HG03066 (cell line): ENCODE measurements around the gene TLE4.
A peak's percentile ranks its signal among the peaks of the same experiment; 100 is the strongest.
"Not testable (repeated sequence)": the region's sequence is repeated elsewhere in the genome, so short reads cannot be mapped to it uniquely, and the experiment has no call there.

Source experiments
- ATAC-seq: cut with Tn5 transposase; IDR thresholded peaks from one replicate; pipeline ENCODE4 v1.9.1; 2021; ENCODE audit warnings: low read depth; ENCODE audit not compliant: unreplicated experiment

Gene TLE4

DNA sequence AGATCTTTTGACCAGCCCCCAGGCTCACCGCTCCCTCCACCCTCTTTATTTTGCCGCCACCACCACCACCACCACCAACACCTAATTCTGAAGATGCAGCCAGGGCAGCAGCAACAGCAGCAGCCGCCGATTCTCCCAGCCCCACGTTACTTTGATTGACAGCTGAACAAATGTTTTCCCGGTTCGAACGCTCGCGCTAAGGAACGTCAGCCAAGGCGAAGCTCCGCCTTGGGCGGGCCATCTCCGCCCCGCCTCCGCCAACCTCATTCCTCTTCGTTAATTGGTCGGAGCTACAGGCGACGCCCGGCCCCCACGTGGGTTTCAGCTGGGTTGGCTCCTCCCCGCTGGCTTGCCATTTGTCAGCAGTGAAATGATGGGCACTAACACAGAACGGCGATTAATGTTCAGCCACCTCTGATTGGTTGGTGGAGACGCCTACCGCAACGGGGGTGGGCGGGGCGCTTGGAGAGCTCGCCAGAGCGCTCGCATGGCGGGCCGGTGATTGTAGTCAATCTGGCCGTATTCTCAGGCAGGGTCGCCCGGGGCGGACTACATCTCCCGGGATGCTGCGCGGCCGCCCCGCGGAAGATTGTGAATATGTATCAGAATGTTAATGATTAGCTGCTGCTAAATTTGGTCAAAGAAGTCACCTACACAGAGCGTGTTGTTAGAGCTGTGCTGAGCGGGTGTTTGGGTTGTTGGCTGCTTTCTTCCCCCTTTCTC, at the start of gene TLE4:
Gene TLE4, plus strand, starts transcription at position 657 of the 723 bp plus-strand sequence. CDS start 826 bp downstream, outside the sequence.
- ATAC-seq: peak; percentile 77

DNA sequence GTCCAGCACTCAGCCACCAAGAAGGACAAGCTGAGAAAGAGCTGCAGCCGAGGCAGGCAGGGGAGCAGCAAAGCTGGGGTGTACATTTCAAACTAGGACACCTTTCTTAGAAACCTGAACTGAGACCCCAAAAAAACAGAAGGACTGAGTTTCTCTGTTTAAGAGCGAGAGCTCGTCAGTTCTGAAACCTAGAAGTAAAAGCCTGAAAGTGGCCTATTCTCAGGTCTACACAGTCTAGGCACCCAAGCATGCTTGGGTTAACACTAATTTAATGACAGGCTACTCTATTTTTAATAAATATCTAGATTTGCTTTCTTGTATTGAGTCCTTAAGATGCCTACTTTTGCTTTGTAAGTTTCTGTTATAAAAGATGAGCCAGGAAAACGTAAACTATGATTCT, 49.0 kb upstream of the TLE4 start:
- ATAC-seq: no peak

DNA sequence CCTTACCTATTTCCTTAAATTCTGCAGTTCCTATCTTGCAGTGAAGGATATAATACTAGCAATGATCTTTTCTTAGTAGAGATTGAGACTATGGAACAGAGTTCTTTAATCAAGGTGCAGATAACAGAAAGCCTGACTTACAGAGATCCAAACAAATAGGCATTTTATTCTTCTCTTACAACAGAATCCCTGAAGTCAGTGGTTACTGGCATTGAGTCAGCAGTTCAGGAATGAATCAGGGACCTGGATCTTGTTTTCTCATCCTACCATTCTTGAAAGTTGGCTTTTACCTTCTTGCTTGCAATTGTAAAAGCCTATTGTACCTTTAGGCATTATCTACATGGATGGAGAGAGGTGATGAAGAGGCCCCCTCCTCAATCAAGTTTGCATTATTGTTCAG, 47.5 kb upstream of the TLE4 start:
- no peak for ATAC-seq

DNA sequence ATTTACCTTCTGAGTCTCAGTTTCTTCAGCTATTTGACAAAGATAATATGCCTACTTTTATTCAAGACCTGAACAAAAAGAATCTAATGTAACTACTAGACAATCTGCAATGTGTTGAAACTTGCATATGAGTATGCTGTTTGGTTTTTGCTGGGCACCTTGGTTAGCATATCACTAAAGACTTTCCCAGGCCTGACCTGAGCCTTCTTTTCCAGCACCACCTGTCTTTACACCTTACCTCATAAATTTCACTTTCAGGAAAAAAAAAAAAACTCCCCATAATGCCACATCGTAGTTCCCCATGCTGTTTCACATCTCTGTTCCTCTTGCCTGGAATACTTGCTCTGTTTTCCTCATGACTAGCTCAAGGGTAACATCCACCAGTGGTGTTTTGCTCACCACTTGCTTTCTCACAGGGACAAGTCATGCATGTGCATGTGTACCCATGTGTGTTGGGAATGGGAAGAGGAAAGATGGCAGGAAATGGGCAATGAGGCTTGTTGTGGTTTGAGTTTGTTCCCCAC, 45.6 kb upstream of the TLE4 start:
- ATAC-seq: no peak

- ATAC-seq: no peak
Measured at GRCh38 chr9:79535534-79535933, 36.2 kb upstream of the TLE4 start.

DNA sequence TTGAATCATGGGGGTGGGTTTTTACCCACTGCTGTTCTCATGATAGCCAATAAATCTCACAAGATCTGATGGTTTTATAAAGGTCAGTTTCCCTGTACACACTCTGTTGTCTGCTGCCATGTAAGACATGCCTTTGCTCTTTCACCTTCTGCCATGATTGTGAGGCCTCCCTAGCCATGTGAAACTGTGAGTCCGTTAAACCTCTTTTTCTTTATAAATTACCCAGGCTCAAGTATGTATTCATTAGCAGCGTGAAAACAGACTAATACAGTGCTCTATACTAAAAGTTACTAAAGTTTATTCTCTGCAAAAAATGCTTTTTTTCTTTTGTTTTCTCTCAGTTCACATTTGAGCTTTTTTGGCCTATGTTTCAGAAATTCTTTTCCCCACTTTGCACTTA, 33.9 kb upstream of the TLE4 start:
- no peak for ATAC-seq

GRCh38 chr9:79542735-79543620, 28.8 kb upstream of the TLE4 start:
- no peak for ATAC-seq

- ATAC-seq: not testable (repeated sequence)
Measured at GRCh38 chr9:79544375-79544774, 27.4 kb upstream of the TLE4 start.

GRCh38 chr9:79551586-79551985, 20.2 kb upstream of the TLE4 start:
- ATAC-seq: no peak

DNA sequence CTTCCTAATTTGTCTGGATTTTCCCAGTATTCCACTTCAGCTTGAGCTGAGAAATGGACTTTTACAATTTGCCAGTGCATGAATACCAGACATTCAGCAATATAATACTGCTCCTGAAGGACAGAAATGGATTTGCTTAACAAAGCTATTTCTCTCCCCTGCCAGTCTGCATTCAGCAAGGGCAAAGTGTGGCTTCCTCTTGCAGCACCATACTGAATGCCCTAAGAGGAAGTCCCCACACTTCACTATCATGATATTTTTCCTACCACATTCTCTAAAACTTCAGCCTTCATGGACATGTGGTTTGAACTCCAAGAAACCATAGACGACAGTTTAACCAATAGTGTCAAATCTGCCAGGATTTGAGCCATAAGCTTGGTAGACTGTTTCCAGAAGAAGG, 19.8 kb upstream of the TLE4 start:
- no peak for ATAC-seq

DNA sequence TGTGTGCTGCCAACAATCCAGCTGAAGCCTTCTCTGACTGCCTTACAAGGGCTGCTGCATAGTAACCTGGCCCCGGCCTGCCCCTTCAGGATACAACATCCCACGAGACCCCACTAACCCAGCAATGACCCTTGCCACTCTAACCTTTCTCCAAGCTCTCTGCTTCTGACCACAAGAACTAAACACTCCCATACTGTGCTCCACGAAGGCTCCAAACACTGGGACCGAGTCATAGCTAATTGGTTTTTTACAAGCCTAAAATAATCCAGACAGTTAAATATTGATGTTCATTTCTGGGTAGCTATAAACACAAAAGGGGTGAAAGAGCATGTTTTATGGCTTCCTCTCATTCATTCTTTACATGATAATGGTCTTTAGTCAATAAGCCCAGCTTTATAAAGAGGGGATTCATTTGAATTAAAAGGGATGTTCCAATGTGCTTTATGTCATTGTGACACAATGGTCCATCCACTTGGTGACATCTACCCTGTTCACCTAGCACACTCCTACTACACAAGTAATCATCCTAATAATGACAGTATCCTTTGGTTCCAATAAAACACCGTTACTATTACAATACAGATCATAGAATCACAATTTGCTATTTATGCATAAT, 16.2 kb upstream of the TLE4 start:
- ATAC-seq: no peak

DNA sequence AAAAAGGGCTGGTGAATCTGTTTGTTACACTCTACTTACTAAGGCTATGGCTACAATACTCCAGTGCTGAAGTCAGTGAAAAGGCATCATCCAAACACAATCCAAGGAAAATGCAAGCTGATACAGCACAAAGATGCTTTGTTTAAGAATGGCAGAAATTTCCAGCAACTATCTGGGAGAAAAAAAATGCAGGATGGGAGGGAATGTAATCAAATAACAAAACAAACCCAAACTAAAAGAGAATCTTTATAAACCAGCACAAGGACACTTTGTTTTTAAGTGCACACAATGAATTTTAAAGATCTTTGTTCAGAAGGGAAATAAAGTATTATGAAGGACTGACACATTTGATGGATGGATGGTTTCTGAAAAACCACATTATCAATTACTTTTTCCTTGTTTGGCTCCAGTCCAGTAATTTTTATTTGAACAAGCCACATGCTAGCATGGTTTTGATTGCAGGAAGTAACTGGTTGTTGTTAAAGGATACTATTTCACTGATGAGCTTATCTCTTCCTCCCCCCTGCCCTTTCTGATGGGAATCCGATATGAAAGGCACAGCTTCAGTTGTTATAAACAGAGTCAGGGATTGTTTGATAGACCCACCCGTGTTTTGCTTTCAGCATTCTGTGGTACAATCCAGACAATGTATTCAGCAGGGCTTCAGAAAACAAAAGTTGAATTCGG, 12.1 kb upstream of the TLE4 start:
- no peak for ATAC-seq

GRCh38 chr9:79562749-79563386, 8.9 kb upstream of the TLE4 start:
- no peak for ATAC-seq

DNA sequence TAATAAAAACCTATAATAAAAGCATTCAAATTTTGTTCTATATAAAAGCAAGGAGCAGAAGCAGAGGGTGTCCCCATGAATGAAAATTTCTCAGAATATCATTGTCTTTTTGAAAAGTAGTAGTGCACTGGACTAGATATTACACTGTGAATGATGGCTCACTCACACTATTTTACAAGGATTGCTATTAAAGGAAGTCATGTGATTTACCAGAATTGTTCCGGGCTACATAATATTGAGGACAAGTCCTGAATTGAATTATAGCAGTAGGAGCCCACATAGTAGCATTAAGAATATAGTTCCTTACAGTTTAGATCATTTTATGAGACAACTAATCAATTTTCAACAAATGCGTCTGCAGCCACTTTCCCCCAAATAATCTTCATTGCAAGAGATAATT, 7.7 kb upstream of the TLE4 start:
- no peak for ATAC-seq

- ATAC-seq: peak; percentile 88
Measured at GRCh38 chr9:79565245-79565644, 6.5 kb upstream of the TLE4 start.

- ATAC-seq: no peak
Measured at GRCh38 chr9:79567671-79568098, 4.1 kb upstream of the TLE4 start.

DNA sequence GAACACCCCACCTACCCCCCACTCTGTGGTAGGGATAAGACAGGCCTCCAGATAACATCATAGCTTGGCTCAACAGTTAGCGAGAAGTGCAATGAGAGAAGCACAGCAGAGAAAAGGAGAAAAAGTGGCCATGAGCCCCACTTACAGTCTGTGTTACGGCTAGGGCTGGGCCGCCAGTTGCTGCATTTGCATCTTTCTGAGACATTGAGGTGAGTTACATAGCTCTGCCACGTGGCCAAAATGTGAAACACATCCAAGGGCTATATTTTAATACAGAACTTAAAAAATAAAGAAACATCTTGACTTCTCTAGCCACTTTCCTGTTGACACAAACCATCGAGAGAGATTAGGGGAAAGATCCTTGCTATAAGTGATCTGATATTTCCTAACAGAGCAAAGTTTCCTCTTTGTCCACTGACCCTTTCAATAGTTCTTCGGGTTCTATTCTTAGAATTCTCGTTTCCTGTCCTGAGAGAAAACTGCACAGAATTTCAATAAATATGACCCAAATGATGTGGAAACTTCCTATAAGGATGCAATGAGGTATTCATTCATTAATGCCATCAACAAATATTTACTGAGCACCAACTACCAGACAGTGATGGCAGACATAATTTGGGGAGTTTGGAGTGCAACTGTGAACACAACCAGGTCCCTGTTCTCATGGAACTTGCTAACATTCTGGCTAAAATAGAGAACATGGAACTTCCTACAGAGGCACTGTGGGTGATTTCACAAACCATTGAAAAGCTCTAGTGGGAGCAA, 3.2 kb upstream of the TLE4 start:
- ATAC-seq: no peak

GRCh38 chr9:79569814-79570447, 1.8 kb upstream of the TLE4 start:
- ATAC-seq: no peak
